Inflammatory macrophage treated with lipopolysaccharide for 1 hour (primary cell): Measurements from ENCODE around the gene SAXO1.

Experiments used
- DNase-seq, 2 donors: peaks; one replicate each; pipeline ENCODE4 v3.0.0-alpha.2; 2020 to 2022

SAXO1 gene

DNA sequence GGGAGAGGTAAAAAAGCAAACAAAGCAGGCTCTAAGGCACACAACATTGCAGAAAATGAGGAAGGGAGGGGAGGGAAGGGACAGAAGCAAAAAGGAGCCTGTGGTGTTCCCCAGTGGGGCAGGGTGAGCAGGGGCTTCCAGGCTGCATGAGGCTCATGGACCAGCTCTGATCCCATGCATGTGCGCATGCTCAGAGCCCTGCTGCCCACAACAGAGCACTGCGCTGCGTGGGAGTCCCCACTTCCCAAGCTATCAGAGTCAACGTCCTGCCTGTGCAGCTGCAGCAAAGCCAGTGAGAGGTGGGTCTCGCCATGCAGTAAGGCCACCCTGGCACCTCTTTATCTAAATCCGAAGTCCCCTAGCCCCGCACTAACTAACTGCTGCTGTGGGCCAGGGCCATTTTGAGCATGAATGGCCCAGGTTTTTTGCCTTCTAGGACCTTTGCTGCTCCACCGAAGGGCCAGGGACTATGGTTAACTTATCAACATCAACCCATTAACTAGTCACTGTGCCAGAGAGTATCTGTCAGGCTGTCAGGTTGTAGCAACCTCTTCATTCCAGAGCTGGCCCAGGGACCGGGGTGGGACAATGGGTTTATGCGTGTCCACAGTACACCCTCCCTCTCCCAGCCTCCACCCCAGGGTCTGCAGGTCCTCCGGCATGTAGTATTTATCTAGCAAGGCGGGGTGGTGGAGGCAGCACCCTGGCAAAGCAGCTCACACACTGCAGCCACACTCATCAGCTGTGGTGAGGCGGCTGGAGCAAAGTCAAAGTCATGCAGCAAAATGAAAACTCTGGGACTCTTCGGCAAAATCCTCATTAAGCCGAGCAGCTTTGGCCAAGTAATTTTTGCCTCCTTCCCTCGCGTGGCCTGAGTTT is 123.6 kb downstream of the SAXO1 start:
- DNase-seq: no peak

DNA sequence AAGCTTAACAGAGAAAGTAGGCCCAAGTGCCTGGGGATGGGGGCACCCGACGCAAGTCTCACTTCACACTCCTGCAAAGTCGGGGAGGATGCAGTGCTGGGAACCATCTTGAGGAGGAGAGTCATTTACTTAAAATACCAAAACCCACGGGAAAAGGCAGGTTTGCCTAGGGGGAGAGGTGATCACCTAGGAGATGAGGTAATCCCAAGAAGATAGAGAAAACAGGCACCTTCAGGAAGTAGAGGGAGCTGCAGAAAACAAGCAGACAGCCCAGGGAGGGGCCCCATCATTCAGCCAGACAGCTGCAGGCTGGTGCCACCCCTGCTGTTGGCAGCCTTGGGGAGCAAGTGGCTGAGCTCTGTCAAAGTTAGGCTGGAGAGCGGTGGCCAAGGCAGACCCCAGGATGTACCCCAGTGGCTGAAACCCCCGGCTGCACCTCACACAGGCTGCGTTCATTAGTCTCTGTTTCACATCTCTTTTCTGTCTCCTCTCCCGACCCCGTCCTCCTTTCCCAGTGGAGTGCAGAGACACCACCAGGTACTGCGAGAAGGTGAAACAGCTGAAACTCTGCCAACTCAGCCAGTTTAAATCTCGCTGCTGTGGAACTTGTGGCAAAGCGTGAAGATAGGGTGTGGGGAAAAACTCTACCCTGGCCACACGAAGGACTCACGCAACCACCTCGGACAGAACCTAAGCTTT is 124.9 kb downstream of the SAXO1 start:
- no peak for DNase-seq

DNA sequence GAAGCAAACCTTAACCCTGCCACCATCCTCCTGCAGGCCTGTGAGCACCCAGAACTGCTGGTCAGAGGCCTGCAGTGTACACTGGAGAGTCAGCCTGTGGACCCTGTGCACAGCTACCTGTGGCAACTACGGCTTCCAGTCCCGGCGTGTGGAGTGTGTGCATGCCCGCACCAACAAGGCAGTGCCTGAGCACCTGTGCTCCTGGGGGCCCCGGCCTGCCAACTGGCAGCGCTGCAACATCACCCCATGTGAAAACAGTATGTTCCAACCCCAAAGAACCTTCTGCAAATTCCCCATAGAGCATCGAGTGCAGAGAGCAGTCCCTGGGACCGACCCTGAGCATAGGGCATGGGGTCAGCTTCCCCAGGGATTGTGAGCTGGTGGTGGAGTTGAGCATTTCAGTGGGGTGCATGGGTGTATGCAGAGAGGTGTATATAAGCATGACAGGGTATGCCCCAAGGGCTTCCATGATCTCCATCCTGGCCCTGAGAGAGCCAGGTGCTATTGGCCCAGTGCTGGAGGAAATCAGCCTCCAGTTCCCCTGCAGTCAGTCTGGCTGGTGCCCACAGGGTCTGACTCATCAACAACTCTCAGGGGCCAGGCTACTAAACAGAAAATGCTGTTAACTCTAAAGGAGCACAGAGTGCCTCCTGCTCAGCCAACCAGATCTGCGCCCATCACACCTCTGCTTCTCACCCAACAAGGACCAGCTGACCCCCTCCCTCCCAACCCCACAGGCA is 126.2 kb downstream of the SAXO1 start:
- DNase-seq: no peak

- DNase-seq: no peak
These were observed 127.0 kb downstream of the SAXO1 start for GRCh38 chr9:18905883-18906629.

DNA sequence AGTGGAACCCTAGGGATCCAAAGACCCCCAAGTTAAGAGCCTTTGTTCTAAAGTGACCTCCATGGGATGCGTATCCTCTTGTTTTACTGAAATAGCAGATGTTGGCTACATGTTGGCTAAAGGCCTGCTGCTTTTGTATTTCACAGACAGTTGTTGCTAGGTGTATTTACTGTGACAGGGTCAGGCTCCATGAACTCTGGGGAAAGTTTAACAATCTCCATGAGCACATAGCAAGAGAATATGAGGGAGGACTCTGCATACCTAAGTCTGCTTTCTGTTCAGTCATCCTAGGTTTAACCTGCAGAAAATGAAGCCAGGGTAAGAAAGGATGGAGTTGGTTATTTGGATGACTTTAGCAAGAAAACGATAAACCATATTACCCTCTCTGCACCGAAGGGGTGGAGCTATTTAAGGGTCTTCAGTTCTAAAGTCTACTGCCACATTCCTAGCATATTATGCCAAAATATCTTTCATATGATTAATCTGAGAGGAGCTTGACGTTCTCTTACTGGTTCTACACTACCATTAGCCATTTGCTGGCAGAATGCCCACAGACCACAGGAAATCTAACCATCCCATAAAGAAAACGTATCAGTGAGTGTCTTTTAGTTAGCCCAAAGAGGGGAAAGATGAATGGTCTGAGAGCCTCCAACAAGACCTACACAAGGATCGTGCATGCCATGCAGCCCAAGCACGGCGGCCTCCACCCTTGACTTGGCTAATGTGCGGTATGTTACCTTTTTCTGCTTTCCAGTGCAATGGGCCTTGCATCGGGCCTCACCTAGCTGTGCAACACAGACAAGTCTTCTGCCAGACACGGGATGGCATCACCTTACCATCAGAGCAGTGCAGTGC is 127.8 kb downstream of the SAXO1 start:
- no peak for DNase-seq

GRCh38 chr9:18903450-18903849 is 129.6 kb downstream of the SAXO1 start:
- no peak for DNase-seq

- peak; percentile 3 to 6 for DNase-seq
These were observed 136.4 kb downstream of the SAXO1 start for GRCh38 chr9:18896531-18897179.

GRCh38 chr9:18896004-18896403 is 137.0 kb downstream of the SAXO1 start:
- DNase-seq: no peak

DNA sequence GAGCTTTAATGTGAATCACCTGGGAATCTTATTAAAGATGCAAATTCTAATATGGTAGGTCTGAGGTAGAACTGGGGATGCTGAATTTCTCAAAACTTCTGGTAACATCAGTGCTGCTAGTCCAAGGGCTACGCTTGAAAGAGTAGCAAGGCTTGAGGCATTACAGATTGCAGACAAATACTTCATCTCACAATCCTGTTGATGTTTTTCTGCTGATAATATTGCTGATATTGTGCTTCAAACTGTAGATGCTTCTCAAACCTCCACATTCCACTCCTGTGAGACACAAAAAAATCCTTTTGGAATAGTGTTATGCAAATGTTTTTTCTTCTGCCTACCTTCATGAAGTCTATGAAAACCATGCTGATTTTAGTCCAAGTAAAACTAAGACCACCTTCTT is 139.5 kb downstream of the SAXO1 start:
- DNase-seq: no peak

GRCh38 chr9:18893046-18893445 is 140.0 kb downstream of the SAXO1 start:
- no peak for DNase-seq

DNA sequence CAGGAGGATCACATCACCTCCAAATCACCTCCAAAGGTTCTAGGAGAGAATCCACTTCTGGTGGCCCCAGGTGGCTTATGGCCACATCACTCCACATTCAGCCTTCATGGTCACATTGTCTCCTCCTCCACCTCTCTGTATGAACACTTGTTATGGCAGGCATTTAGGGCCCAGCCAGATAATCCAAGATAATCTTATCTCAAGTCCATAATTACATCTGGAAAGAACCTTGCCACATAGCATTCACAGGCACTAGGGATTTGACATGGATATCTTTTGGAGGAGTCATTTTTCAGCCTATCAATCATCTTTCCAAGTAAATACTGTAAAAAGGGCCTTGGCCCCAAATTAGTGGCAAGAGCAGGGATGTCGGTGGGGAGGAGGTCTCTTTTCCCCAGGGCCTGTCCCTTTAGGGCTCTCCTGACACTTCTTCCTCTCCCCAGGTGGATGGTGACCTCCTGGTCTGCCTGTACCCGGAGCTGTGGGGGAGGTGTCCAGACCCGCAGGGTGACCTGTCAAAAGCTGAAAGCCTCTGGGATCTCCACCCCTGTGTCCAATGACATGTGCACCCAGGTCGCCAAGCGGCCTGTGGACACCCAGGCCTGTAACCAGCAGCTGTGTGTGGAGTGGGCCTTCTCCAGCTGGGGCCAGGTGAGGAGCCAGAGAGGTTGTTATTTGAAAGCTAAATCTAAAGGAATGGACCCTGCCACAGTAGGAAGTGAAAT is 140.9 kb downstream of the SAXO1 start:
- no peak for DNase-seq

DNA sequence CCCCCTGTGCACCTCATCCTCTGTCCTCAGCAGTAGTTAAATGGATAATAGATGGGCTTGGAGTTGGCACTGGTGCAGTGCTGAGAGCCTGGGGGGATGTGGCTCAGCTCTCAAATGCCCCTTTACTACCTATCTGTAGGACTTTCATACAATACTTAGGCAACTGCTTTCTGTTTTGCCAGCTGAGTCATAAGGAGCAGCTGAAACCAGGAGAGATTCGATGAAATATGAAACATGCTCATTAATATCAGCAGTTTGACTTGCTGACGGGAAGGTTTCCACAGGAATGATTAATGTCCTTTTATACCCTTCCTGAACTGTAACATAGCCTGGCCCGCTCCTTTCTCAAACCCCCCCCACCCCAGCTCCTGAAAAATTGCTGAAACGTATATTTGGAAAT is 142.6 kb downstream of the SAXO1 start:
- DNase-seq: no peak

GRCh38 chr9:18889550-18889949 is 143.5 kb downstream of the SAXO1 start:
- DNase-seq: no peak

GRCh38 chr9:18888290-18888689 is 144.7 kb downstream of the SAXO1 start:
- DNase-seq: no peak

DNA sequence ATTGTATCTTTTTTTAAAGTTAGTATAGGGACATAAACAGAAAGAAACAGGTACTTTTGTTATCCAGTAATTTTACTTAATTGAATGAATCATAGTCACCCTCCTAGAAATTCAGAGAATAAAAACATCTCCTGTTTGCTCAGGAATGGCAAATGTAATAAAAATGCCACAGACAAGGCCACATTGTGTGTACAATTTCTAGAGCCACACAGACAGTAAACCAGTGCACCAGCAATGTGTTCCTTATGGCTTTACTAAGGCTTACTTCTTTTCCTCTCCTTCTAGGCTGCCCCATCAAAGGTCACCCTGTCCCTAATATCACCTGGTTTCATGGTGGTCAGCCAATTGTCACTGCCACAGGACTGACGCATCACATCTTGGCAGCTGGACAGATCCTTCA is 145.5 kb downstream of the SAXO1 start:
- no peak for DNase-seq

DNA sequence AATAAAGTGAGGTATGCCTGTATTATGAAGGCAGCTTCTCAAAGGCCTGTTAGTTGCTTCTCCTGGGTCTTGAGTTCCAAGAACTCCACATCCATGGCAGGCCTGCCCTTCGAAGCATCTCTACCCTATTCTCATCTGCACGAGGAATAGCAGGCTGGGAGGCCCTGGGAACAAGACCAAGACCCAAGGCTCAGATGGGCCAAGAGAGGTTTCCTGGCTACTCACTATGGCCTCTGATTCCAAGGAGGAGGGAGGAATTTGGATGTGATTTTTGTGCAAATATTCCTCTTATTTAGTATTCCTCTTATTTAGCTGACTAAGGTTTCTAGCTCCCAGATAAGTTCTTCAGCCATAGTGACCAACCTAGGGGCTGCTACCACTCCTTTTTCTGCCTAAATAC is 151.3 kb downstream of the SAXO1 start:
- no peak for DNase-seq

DNA sequence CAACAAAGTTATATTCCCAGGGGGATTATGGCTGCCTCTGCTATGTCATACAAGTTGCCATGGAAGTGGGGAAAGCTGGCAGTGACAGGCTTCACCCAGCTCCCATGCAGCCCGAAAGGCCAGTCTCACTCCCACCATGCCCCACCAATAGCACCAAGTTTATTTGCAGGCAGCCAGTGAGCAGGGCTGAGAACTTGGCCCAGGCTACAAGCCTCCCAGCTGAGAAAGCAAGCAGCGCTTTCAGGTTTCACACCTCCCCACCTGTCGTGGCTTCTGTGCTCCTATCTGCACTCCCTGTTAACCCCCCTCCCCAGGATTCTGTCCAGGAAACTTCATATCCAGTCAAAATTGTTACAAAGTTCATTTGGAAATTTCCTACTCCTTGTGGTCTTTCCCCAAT is 155.0 kb downstream of the SAXO1 start:
- DNase-seq: no peak
